ENCODE results near the gene EGR4.

DNA sequence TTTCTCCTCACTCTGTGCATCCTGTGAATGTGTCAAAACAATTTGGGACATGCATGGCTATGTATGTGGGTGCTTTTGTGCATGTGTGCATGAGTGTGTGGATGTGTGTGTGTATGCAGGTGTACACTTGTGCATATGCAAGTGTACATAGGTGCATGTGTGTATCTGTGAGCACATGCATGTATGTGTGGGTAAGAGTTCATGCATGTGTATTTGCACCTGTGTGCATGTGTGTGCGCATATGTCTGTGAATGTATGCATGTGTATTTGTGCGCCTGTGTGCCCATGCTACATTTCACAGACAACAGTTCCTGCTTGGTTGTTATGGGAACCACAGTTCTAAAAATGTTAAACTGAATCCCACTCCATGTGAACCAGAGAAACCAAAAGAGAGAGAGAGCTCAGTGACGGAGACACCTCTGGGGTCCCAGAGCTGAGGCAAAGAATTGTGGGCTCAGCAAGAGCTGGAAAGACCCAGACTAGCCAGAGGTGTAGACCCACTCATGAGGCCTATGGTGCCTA, 7.2 kb downstream of the EGR4 start:
- TF ChIP-seq CTCF (IDR thresholded peaks at IDR 0.05; ENCODE audit: insufficient read depth, low read depth, low read length), result no peak
- no peak for TF ChIP-seq EZH2 (IDR thresholded peaks at IDR 0.05; ENCODE audit: insufficient read depth, low read length)

All from astrocyte (in vitro differentiated cells and primary cell).